ENCODE results near the gene ACMSD.
A peak's percentile ranks its signal among the peaks of the same experiment; 100 is the strongest.
"Not testable (repeated sequence)": the region's sequence is repeated elsewhere in the genome, so short reads cannot be mapped to it uniquely, and the experiment has no call there.

Gene ACMSD

GRCh38 chr2:134897932-134898331 lies 59.5 kb downstream of the ACMSD start:
- Mint-ChIP-seq H3K27ac (no peak overlapping the region), H3K4me3 (no peak overlapping the region), H3K36me3 (ENCODE audit: low read depth) (no peaks in the 10 kb centered on the region), H3K27me3 (ENCODE audit: low read depth, poor library complexity) (peaks cover 7% of the 10 kb centered on the region), H3K9me3 (no peaks in the 10 kb centered on the region), H3K4me1 (no peaks in the 10 kb centered on the region)
- no peak for DNase-seq
- TF ChIP-seq CTCF (IDR thresholded peaks at IDR 0.05), result peak; percentile 38

- Mint-ChIP-seq H3K27me3 (ENCODE audit: low read depth, poor library complexity) (peaks cover 12% of the 10 kb centered on the region), H3K9me3 (no peaks in the 10 kb centered on the region), H3K4me1 (no peaks in the 10 kb centered on the region), H3K36me3 (ENCODE audit: low read depth) (no peaks in the 10 kb centered on the region), H3K27ac (no peak overlapping the region), H3K4me3 (no peak overlapping the region)
- no peak for TF ChIP-seq CTCF (IDR thresholded peaks at IDR 0.05)
- no peak for DNase-seq
These were observed 60.8 kb downstream of the ACMSD start for GRCh38 chr2:134899204-134899603.

- H3K9me3 Mint-ChIP-seq, result no peaks in the 10 kb centered on the region
- no peak overlapping the region for H3K27ac Mint-ChIP-seq
- TF ChIP-seq CTCF (IDR thresholded peaks at IDR 0.05), result no peak
- H3K36me3 Mint-ChIP-seq (ENCODE audit: low read depth), result no peaks in the 10 kb centered on the region
- H3K4me3 Mint-ChIP-seq, result no peak overlapping the region
- no peaks in the 10 kb centered on the region for H3K4me1 Mint-ChIP-seq
- no peak for DNase-seq
- peaks cover 16% of the 10 kb centered on the region for H3K27me3 Mint-ChIP-seq (ENCODE audit: low read depth, poor library complexity)
These were observed 61.7 kb downstream of the ACMSD start for GRCh38 chr2:134900151-134900550.

GRCh38 chr2:134903701-134904100 lies 65.3 kb downstream of the ACMSD start:
- not testable (repeated sequence) for DNase-seq; H3K4me3 Mint-ChIP-seq; H3K36me3 Mint-ChIP-seq (ENCODE audit: low read depth); H3K4me1 Mint-ChIP-seq
- H3K9me3 Mint-ChIP-seq, result peaks cover 11% of the 10 kb centered on the region
- H3K27ac Mint-ChIP-seq, result peak overlapping the region; percentile 10
- H3K27me3 Mint-ChIP-seq (ENCODE audit: low read depth, poor library complexity), result peaks cover 14% of the 10 kb centered on the region

GRCh38 chr2:134905168-134905567 lies 66.8 kb downstream of the ACMSD start:
- Mint-ChIP-seq H3K27me3 (ENCODE audit: low read depth, poor library complexity) (peaks cover 19% of the 10 kb centered on the region), H3K36me3 (ENCODE audit: low read depth) (no peaks in the 10 kb centered on the region), H3K27ac (no peak overlapping the region), H3K4me3 (no peak overlapping the region), H3K4me1 (no peaks in the 10 kb centered on the region), H3K9me3 (peaks cover 11% of the 10 kb centered on the region)
- DNase-seq, result no peak
- TF ChIP-seq CTCF (IDR thresholded peaks at IDR 0.05), result no peak

- no peaks in the 10 kb centered on the region for H3K4me1 Mint-ChIP-seq
- no peaks in the 10 kb centered on the region for H3K36me3 Mint-ChIP-seq (ENCODE audit: low read depth)
These were observed 68.3 kb downstream of the ACMSD start for GRCh38 chr2:134906726-134907125.

GRCh38 chr2:134907441-134908116 lies 69.2 kb downstream of the ACMSD start:
- peaks cover 26% of the 10 kb centered on the region for H3K27me3 Mint-ChIP-seq (ENCODE audit: low read depth, poor library complexity)
- peaks cover 22% of the 10 kb centered on the region for H3K9me3 Mint-ChIP-seq

More at GRCh38 chr2:134906726-134907125, 68.3 kb downstream of the ACMSD start:
- Mint-ChIP-seq H3K27me3 (ENCODE audit: low read depth, poor library complexity) (peaks cover 26% of the 10 kb centered on the region), H3K4me3 (no peak overlapping the region), H3K27ac (no peak overlapping the region), H3K9me3 (peaks cover 15% of the 10 kb centered on the region)
- DNase-seq, result no peak
- TF ChIP-seq CTCF (IDR thresholded peaks at IDR 0.05), result no peak

More at GRCh38 chr2:134907441-134908116, 69.2 kb downstream of the ACMSD start:
- H3K4me3 Mint-ChIP-seq; H3K27ac Mint-ChIP-seq; H3K4me1 Mint-ChIP-seq; H3K36me3 Mint-ChIP-seq (ENCODE audit: low read depth); DNase-seq: not testable (repeated sequence)

Measured in nephron progenitor cell (in vitro differentiated cells).